Measurements from ENCODE around the gene SBF1.
A peak's percentile ranks its signal among the peaks of the same experiment; 100 is the strongest.
"Not testable (repeated sequence)": the region's sequence is repeated elsewhere in the genome, so short reads cannot be mapped to it uniquely, and the experiment has no call there.

SBF1 gene, protein sequence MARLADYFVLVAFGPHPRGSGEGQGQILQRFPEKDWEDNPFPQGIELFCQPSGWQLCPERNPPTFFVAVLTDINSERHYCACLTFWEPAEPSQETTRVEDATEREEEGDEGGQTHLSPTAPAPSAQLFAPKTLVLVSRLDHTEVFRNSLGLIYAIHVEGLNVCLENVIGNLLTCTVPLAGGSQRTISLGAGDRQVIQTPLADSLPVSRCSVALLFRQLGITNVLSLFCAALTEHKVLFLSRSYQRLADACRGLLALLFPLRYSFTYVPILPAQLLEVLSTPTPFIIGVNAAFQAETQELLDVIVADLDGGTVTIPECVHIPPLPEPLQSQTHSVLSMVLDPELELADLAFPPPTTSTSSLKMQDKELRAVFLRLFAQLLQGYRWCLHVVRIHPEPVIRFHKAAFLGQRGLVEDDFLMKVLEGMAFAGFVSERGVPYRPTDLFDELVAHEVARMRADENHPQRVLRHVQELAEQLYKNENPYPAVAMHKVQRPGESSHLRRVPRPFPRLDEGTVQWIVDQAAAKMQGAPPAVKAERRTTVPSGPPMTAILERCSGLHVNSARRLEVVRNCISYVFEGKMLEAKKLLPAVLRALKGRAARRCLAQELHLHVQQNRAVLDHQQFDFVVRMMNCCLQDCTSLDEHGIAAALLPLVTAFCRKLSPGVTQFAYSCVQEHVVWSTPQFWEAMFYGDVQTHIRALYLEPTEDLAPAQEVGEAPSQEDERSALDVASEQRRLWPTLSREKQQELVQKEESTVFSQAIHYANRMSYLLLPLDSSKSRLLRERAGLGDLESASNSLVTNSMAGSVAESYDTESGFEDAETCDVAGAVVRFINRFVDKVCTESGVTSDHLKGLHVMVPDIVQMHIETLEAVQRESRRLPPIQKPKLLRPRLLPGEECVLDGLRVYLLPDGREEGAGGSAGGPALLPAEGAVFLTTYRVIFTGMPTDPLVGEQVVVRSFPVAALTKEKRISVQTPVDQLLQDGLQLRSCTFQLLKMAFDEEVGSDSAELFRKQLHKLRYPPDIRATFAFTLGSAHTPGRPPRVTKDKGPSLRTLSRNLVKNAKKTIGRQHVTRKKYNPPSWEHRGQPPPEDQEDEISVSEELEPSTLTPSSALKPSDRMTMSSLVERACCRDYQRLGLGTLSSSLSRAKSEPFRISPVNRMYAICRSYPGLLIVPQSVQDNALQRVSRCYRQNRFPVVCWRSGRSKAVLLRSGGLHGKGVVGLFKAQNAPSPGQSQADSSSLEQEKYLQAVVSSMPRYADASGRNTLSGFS (N-terminal part only)

GRCh38 chr22:50474710-50475651, at the start of gene SBF1:
TSS of gene SBF1 (minus strand) at chr22:50475035. CDS start at chr22:50474840, 195 bp downstream.
- peak; percentile 91 for DNase-seq

DNA sequence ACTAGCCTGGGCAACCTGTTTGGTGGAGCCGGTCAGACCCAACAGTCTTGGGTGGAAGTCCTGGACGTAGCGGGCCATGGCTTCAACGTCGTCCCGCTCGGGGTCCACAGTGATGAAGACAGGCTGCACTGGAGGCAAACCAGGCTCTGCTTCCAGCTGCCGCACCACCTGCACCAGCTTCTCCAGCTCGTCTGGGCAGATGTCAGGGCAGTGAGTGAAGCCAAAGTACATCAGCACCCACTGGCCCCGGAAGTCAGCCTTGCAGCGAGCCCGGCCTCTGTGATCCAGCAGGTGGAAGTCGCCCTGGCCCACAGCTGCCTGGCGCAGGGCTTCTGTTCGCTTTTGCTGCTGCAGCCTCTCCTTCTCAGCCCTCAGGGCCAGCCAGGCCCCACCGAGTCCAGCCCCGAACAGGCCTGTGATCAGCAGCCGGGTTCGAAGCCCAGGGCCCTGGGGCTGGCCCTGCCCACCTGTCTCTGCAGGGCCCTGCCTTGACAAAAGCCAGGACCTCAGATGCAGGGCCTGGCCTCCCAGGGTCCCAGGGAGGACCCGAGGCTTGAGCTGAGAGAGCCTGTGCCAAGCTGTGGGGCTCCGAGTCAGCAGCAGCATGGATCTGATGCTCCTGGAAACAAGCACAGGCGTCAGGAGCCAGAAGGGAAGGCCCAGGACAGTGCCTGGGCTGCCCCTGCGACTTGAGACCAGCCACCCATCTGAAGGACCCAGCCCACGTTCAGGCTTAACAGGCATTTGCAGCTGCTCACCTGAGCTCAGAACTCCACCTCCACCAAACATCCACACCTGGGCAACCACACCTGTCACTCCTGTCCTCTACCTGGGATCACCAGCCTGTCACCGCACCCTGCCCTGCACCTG, 49.2 kb upstream of the SBF1 start:
- no peak for DNase-seq

DNA sequence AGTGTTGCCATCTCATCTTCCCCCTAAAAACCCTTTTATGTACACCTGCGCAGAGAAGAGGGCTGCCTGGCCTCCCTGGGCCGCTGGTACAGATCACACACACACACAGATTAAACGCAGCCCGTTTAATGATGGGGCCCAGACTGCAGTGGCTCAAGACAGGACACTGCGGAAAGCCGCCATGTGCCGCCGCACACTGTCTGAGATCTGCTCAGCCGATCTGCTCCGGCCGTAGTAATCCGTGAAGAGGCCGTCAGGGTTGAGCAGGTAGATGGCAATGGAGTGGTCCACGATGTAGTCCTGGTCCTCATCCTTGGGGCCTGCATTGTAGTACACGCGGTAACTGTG, 48.6 kb upstream of the SBF1 start:
- DNase-seq = no peak

- no peak for DNase-seq
Observed at GRCh38 chr22:50522806-50523438, 48.1 kb upstream of the SBF1 start.

- no peak for DNase-seq
Observed at GRCh38 chr22:50522208-50522805, 47.5 kb upstream of the SBF1 start.

DNA sequence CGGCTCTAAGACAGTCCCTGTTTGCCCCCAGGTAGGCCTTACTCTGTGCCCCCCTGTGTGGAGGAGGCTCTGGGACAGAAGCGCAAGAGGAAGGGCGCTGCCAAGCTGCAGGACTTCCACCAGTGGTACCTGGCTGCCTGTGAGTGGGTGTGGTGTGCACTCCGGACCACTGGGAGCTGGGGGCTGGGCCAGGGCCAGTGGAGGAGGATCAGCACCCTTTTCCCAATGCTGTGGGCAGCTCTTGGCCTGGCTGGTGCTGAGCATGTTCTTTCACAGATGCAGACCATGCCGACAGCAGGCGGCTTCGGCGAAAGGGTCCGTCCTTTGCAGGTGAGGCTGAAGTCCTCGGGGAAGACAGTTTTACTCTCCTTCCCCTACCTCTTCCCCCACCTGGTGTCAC, 46.9 kb upstream of the SBF1 start:
- DNase-seq = no peak

DNA sequence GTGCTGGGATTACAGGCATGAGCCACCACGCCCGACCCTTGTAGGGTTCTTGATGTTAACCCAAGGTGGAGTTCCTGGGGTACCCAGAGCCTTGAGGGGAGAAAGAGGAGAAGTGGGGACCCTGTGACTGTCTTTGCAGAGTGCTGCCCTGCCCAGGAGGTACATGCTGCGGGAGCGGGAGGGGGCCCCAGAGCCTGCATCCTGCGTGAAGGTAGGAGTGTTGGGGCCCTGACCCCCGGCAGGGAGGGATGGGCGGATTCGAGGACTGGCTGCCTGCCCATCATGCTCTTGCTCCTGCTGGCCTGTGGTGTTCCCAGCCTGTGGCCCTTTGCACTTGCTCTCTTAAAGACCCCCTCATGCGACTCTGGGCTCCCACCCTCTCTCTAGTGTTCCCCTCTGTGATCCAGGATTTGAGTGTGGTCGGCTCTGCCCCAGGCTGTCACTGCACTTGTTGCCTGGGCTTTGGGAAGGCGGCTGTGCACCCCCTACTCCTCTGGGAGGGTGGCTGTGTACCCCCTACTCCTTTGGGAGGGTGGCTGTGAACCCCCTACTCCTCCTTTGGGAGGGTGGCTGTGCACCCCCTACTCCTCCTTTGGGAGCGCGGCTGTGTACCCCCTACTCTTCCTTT, 46.1 kb upstream of the SBF1 start:
- DNase-seq = no peak

DNA sequence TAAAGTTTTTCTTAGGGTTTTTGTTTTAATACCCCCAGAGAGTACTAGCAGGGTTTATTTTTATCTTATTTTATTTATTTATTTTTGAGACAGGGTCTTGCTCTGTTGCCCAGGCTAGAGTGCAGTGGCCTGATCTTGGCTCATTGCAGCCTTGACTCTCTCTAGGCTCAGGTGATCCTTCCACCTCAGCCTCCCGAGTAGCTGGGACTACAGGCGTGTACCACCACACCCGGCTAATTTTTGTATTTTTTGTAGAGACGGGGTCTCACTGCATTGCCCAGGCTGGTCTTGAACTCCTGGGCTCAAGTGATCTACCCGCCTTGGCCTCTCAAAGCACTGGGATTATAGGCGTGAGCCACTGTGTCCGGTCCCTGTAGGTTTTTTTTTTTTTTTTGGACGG, 45.3 kb upstream of the SBF1 start:
- not testable (repeated sequence) for DNase-seq

GRCh38 chr22:50519151-50519550, 44.3 kb upstream of the SBF1 start:
- DNase-seq = no peak

DNA sequence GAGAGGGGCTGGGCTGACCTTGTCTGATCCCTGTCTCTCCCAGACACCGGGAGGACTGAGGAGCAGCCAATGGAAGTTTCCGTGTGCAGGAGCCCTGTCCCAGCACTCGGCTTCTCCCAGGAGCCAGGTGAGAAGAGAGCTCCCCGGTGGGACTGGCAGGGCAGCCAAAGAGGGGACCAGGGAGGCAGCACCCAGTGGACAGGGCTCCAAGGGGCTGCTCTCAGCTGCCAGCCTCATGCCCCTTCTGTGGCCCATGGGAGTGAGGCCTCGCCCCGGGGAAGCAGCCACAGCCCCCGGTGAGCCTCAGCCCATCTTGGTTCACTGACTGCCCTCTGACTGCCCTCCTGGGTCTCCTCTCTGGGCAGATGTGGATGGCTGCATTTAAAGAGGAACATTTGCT, 43.8 kb upstream of the SBF1 start:
- DNase-seq = no peak

DNA sequence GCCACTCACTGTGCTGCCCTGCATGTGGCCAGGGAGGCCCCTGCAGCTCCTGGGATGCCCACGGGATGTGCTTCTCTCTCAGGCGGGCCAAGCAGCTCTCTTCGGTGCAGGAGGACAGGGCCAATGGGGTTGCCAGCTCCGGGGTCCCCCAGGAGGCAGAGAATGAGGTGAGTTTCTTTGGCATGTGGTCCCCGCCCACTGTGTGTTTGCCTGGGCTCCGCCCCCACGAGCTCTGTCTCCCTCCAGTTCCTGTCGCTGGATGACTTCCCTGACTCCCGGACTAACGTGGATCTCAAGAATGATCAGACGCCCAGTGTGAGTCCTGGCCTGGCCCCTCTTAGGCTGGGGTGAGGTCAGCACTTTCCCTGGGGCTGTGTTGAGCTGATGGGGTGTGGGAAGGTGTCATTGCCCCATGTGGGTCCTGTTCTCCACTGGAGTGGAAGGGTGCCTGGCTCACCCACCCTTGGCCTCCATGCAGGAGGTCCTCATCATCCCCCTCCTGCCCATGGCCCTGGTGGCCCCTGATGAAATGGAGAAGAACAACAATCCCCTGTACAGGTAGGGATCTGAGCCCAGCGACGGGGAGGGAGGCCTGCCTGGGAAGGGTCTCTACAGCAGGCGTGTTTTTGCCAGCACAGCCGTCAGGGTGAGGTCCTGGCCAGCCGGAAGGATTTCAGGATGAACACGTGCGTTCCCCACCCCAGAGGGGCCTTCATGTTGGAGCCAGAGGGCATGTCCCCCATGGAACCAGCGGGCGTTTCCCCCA, 42.8 kb upstream of the SBF1 start:
- DNase-seq = no peak

GRCh38 chr22:50516891-50517290, 42.1 kb upstream of the SBF1 start:
- DNase-seq = no peak

DNA sequence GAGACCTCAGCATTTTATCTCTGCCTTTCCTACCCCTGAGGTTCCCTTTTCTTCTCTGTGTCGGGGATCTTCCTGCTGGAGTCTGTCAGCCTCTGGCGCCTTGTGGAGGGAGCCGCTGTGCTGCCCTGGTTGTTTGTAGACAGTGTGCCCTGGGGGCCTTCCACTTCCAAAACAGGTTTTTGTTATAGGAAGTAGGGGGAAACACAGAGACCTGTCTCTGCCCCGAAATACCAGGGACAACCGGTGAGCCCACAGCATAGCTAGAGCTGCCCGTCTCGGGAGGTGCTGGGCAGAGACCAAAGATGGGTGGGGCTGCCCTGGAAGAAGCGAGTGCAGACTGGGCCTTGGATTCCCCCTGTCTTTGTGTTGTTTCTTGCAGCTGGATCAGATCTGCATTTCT, 41.2 kb upstream of the SBF1 start:
- DNase-seq = no peak

DNA sequence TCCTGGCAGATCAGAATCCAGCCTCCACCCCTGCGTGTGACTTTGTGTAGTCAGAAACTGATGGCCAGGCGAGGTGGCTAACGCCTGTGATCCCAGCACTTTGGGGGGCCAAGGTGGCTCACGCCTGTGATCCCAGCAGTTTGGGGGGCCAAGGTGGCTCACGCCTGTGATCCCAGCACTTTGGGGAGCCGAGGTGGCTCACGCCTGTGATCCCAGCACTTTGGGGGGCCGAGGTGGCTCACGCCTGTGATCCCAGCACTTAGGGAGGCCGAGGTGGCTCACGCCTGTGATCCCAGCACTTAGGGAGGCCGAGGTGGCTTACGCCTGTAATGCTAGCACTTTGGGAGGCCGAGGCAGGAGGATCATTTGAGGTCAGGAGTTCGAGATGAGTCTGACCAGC, 38.3 kb upstream of the SBF1 start:
- no peak for DNase-seq

GRCh38 chr22:50508897-50509296, 34.1 kb upstream of the SBF1 start:
- DNase-seq = no peak

- DNase-seq = no peak
Observed at GRCh38 chr22:50507991-50508884, 33.4 kb upstream of the SBF1 start, which contains the start of gene NCAPH2. TSS of gene NCAPH2 (plus strand) at chr22:50508224. CDS start at chr22:50508338, 114 bp downstream.

- DNase-seq = peak; percentile 100
Observed at GRCh38 chr22:50507421-50507990, 32.7 kb upstream of the SBF1 start, which contains the start of gene LMF2. TSS of gene LMF2 (minus strand) at chr22:50507702. CDS start at chr22:50507675, 27 bp downstream.
